Stimulated activated CD8-positive, alpha-beta memory T cell treated with anti-CD3 and anti-CD28 coated beads, Interleukin-15, amount 100 ng/mL, for 24 hours (primary cell): ENCODE data around the gene QPRT.
"Not testable (repeated sequence)": the region's sequence is repeated elsewhere in the genome, so short reads cannot be mapped to it uniquely, and the experiment has no call there.

Experiments used
- DNase-seq: peaks from one replicate; pipeline ENCODE4 v3.0.0-alpha.2; 2020; ENCODE audit warnings: low read depth

QPRT gene

GRCh38 chr16:29678691-29679267, at the start of gene QPRT:
QPRT (plus strand) TSS chr16:29679180; CDS start chr16:29679198, 18 bp downstream.
- no peak for DNase-seq

GRCh38 chr16:29629318-29629717, 49.7 kb upstream of the QPRT start:
- not testable (repeated sequence) for DNase-seq

GRCh38 chr16:29631658-29632057, 47.3 kb upstream of the QPRT start:
- not testable (repeated sequence) for DNase-seq

- DNase-seq, result not testable (repeated sequence)
Measured at GRCh38 chr16:29635902-29636301, 43.1 kb upstream of the QPRT start.

- not testable (repeated sequence) for DNase-seq
Measured at GRCh38 chr16:29636368-29636767, 42.6 kb upstream of the QPRT start.

GRCh38 chr16:29638751-29639150, 40.2 kb upstream of the QPRT start:
- DNase-seq, result not testable (repeated sequence)

- DNase-seq, result no peak
Measured at GRCh38 chr16:29641561-29641960, 37.4 kb upstream of the QPRT start.

GRCh38 chr16:29643596-29643995, 35.4 kb upstream of the QPRT start:
- no peak for DNase-seq

GRCh38 chr16:29644338-29644857, 34.6 kb upstream of the QPRT start:
- no peak for DNase-seq

- DNase-seq, result no peak
Measured at GRCh38 chr16:29644973-29645693, 33.8 kb upstream of the QPRT start.

GRCh38 chr16:29645694-29646187, 33.2 kb upstream of the QPRT start:
- no peak for DNase-seq

GRCh38 chr16:29646947-29647346, 32.0 kb upstream of the QPRT start:
- DNase-seq, result no peak

GRCh38 chr16:29649588-29650494, 29.1 kb upstream of the QPRT start:
- no peak for DNase-seq

GRCh38 chr16:29650771-29651170, 28.2 kb upstream of the QPRT start:
- no peak for DNase-seq

GRCh38 chr16:29651774-29652349, 27.1 kb upstream of the QPRT start:
- DNase-seq, result no peak

GRCh38 chr16:29653471-29653870, 25.5 kb upstream of the QPRT start:
- DNase-seq, result no peak

GRCh38 chr16:29653890-29654289, 25.1 kb upstream of the QPRT start:
- DNase-seq, result not testable (repeated sequence)

- DNase-seq, result no peak
Measured at GRCh38 chr16:29656688-29657523, 22.1 kb upstream of the QPRT start.

GRCh38 chr16:29658705-29659104, 20.3 kb upstream of the QPRT start:
- no peak for DNase-seq

- DNase-seq, result no peak
Measured at GRCh38 chr16:29662000-29662728, 16.8 kb upstream of the QPRT start.

- no peak for DNase-seq
Measured at GRCh38 chr16:29662729-29663015, 16.3 kb upstream of the QPRT start.
